PC-9 (cell line): ENCODE results near the gene RSPRY1. TPM values are rescaled to one million over a fixed set of nuclear protein-coding genes. Genes with fewer than 3 reads are reported as not detected.

ENCODE experiments used
- BruUV-seq: library from RNA; stranded (reverse); fragments of 400-500 nt; replicated peaks from 2 replicates; lab custom pipeline; 2021; lab: Mats Ljungman, UMichigan
- CTCF ChIA-PET: fragments of 300-600 bp; sonication (Branson Sonifier 250); formaldehyde crosslinking; loops from one replicate; lab custom pipeline; 2022; ENCODE audit warnings: antibody characterized with exemption; lab: Charles Lee
- POLR2A ChIA-PET: fragments of 300-600 bp; sonication (Branson Sonifier 250); formaldehyde crosslinking; loops from one replicate; lab custom pipeline; 2022; ENCODE audit warnings: antibody characterized with exemption; ENCODE audit not compliant: unreplicated experiment; lab: Charles Lee
- DNase-seq, 2 experiments: peaks; one replicate each; pipeline versions ENCODE4 v3.0.0 to v3.0.0-alpha.2; 2015 to 2022; ENCODE audit warnings: mixed read lengths in 1 of 2
- H2AFZ ChIP-seq: fragments of 200-600 bp; sonication (generic); 2 replicates; pipeline ENCODE4 v1.8.1; 2017; ENCODE audit warnings: antibody characterized with exemption
- H3F3A ChIP-seq: fragments of 200-600 bp; sonication (generic); 2 replicates; pipeline ENCODE4 v1.8.1; 2017; ENCODE audit warnings: antibody characterized with exemption, mild to moderate bottlenecking, low read depth; ENCODE audit not compliant: insufficient read depth
- H3K27ac ChIP-seq: fragments of 200-600 bp; sonication (generic); 2 replicates; pipeline ENCODE4 v1.6.1; 2016; ENCODE audit warnings: mixed run types
- H3K27me3 ChIP-seq: fragments of 200-600 bp; sonication (generic); 2 replicates; pipeline ENCODE4 v1.6.1; 2016; ENCODE audit warnings: low read depth, mixed run types; ENCODE audit not compliant: insufficient read depth
- H3K36me3 ChIP-seq: fragments of 200-600 bp; sonication (generic); 2 replicates; pipeline ENCODE4 v1.6.1; 2016; ENCODE audit warnings: low read depth, mixed run types
- H3K4me1 ChIP-seq: fragments of 200-600 bp; sonication (generic); replicated peaks from 2 replicates; pipeline ENCODE4 v1.6.1; 2016; ENCODE audit warnings: mixed run types; ENCODE audit not compliant: insufficient read depth
- H3K4me2 ChIP-seq: fragments of 200-600 bp; sonication (generic); 2 replicates; pipeline ENCODE4 v1.6.1; 2017; ENCODE audit warnings: mixed run types
- H3K4me3 ChIP-seq: fragments of 200-600 bp; sonication (generic); 2 replicates; pipeline ENCODE4 v1.6.1; 2016; ENCODE audit warnings: mixed run types
- H3K79me2 ChIP-seq: fragments of 200-600 bp; sonication (generic); 2 replicates; pipeline ENCODE4 v1.6.1; 2017; ENCODE audit warnings: low read depth, mixed run types
- H3K9me2 ChIP-seq: fragments of 200-600 bp; sonication (generic); 2 replicates; pipeline ENCODE4 v1.8.1; 2017; ENCODE audit warnings: mild to moderate bottlenecking; ENCODE audit not compliant: insufficient read depth
- H3K9me3 ChIP-seq: fragments of 200-600 bp; sonication (generic); 2 replicates; pipeline ENCODE4 v1.8.1; 2016; ENCODE audit warnings: low read depth; ENCODE audit not compliant: insufficient read depth
- H4K20me1 ChIP-seq: fragments of 200-600 bp; sonication (generic); 2 replicates; pipeline ENCODE4 v1.8.1; 2017; ENCODE audit not compliant: insufficient read depth
- CTCF ChIP-seq: fragments of 200-600 bp; sonication (generic); conservative IDR thresholded peaks from 2 replicates; pipeline ENCODE4 v1.6.1; 2017; ENCODE audit warnings: mixed run types, antibody characterized with exemption, mild to moderate bottlenecking, moderate library complexity
- EZH2 ChIP-seq: fragments of 200-600 bp; sonication (generic); IDR thresholded peaks from 2 replicates; pipeline ENCODE4 v1.8.0; 2017; ENCODE audit warnings: antibody characterized with exemption, low read depth
- intact Hi-C: fragments of 100-400 bp; cut with micrococcal nuclease; formaldehyde crosslinking; loops from one replicate; pipeline ENCODE4 v1.10.0; 2022; ENCODE audit not compliant: unreplicated experiment
- total RNA-seq: library from RNA; stranded (reverse); gene quantifications from 2 replicates; pipeline ENCODE4 v1.2.3, GENCODE V29; 2021

RSPRY1 gene
- total RNA-seq, 1 experiment from 2014 or later = 26.3 TPM

GRCh38 chr16:57137566-57138273, 48.4 kb upstream of the RSPRY1 start:
- no peaks in the 10 kb centered on the region for H3K9me2 ChIP-seq
- TF ChIP-seq CTCF = no peak
- TF ChIP-seq EZH2 = no peak
- intact Hi-C loops = no loop called here
- ChIA-PET POLR2A (no interaction called here), CTCF (no interaction called here)
- no peaks in the 10 kb centered on the region for H3F3A ChIP-seq
- no peaks in the 10 kb centered on the region for H3K9me3 ChIP-seq
- H3K4me3 ChIP-seq = no peak overlapping the region
- H3K27ac ChIP-seq = no peak overlapping the region
- no peaks in the 10 kb centered on the region for H3K79me2 ChIP-seq
- no TSS peak for BruUV-seq
- H3K4me2 ChIP-seq = no peak overlapping the region
- no peaks in the 10 kb centered on the region for H4K20me1 ChIP-seq
- H3K36me3 ChIP-seq = no peaks in the 10 kb centered on the region
- no peak for DNase-seq
- H3K4me1 ChIP-seq = peaks cover 9% of the 10 kb centered on the region; the same call in 1 of the 2 replicates
- no peaks in the 10 kb centered on the region for H3K27me3 ChIP-seq
- H2AFZ ChIP-seq = no peak overlapping the region

GRCh38 chr16:57138281-57138935, 47.7 kb upstream of the RSPRY1 start:
- Histone ChIP-seq H3K4me3 (no peak overlapping the region), H3K27ac (no peak overlapping the region), H3K9me2 (no peaks in the 10 kb centered on the region), H3K9me3 (no peaks in the 10 kb centered on the region), H3F3A (no peaks in the 10 kb centered on the region), H3K4me1 (peaks cover 9% of the 10 kb centered on the region; the same call in 1 of the 2 replicates), H2AFZ (no peak overlapping the region), H3K36me3 (no peaks in the 10 kb centered on the region), H3K79me2 (no peaks in the 10 kb centered on the region), H3K27me3 (no peaks in the 10 kb centered on the region), H3K4me2 (no peak overlapping the region), H4K20me1 (no peaks in the 10 kb centered on the region)
- BruUV-seq = no TSS peak
- ChIA-PET POLR2A (no interaction called here), CTCF (no interaction called here)
- no peak for DNase-seq
- no peak for TF ChIP-seq CTCF
- no peak for TF ChIP-seq EZH2
- intact Hi-C loops = no loop called here

- Histone ChIP-seq H3K4me2 (no peak overlapping the region), H3K4me3 (no peak overlapping the region), H3K4me1 (0 out of 2 replicates have a peak, but pooled peaks cover 4% of the 10 kb centered on the region), H3K79me2 (no peaks in the 10 kb centered on the region), H3K27me3 (no peaks in the 10 kb centered on the region), H3K27ac (no peak overlapping the region), H3K9me2 (no peaks in the 10 kb centered on the region), H3F3A (no peaks in the 10 kb centered on the region), H4K20me1 (no peaks in the 10 kb centered on the region), H3K9me3 (no peaks in the 10 kb centered on the region), H2AFZ (no peak overlapping the region), H3K36me3 (no peaks in the 10 kb centered on the region)
- DNase-seq = no peak
- BruUV-seq = no TSS peak
- CTCF ChIA-PET = no interaction called here
- intact Hi-C loops = no loop called here
- POLR2A ChIA-PET = interaction anchor here (0.5 kb wide), 1 partner anchor 24 kb away, joined by 8 read pairs; no protein-coding TSS in a partner anchor
- TF ChIP-seq CTCF (no peak), EZH2 (no peak)
These were observed 45.0 kb upstream of the RSPRY1 start for GRCh38 chr16:57140931-57141668.
